ENCODE data around the gene JAK1. TPM values are rescaled to one million over a fixed set of nuclear protein-coding genes. Genes with fewer than 3 reads are reported as not detected.
A peak's percentile ranks its signal among the peaks of the same experiment; 100 is the strongest.

Gene JAK1
- total RNA-seq, 2 donors from 2014 or later: 106 to 136 TPM

DNA sequence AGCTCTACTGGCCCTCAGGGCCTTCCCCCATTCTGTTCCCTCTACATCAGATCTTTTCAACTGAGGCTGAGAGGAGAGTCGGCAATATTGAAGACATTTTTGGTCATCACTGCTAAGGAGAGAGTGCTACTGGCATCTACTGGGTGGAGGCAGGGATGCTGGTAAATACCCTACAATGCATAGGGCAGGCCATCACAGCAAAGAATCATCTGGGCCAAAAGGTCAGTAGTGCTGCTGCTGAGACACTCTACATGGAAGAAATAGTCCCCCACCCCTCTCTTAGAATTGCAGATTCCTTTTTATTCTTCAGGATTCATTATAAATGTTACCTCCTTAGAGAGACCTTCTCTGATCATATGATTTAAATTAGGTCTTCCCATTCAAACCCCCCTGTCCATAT lies 94.3 kb downstream of the JAK1 start:
- WGBS, 2 donors: 100% methylated on average over 1 of the region's 1 CpG
- H3K27ac ChIP-seq: no peak overlapping the region
- H3K36me3 ChIP-seq (replicated peaks in 1 of 2; ENCODE audit: insufficient read depth in 1 of 2, low read depth in 2 of 2): peaks cover 0 to 15% of the 10 kb centered on the region in 2 donors

DNA sequence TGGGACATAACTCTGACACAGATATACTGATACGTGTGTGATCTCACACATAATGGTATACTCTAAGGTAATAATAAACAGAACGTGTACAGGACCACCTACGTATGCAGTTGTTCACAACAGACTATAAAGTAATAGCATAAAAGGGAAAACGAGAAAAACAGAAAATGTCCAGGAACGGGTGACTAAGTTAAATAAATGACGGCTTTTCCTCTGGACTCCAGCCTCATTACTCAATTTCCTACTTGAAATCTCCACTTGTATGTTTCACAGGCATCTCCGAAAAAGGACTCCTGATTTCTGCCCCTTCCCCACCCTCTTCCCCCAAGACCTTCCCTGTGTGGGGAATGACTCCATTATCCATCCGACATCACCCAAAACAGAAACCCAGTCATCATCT lies 95.1 kb downstream of the JAK1 start:
- Histone ChIP-seq H3K9me3 (no peaks in the 10 kb centered on the region), H3K4me3 (no peak overlapping the region), H3K36me3 (replicated peaks in 1 of 2; ENCODE audit: insufficient read depth in 1 of 2, low read depth in 2 of 2) (peaks cover 0 to 20% of the 10 kb centered on the region in 2 donors), H3K4me1 (peaks cover 19% of the 10 kb centered on the region), H3K27me3 (no peaks in the 10 kb centered on the region), H3K27ac (no peak overlapping the region)
- intact Hi-C loops (cut with DNase I): no loop called here
- no peak for TF ChIP-seq POLR2A (IDR thresholded peaks at IDR 0.05)
- TF ChIP-seq, protein P1, sequence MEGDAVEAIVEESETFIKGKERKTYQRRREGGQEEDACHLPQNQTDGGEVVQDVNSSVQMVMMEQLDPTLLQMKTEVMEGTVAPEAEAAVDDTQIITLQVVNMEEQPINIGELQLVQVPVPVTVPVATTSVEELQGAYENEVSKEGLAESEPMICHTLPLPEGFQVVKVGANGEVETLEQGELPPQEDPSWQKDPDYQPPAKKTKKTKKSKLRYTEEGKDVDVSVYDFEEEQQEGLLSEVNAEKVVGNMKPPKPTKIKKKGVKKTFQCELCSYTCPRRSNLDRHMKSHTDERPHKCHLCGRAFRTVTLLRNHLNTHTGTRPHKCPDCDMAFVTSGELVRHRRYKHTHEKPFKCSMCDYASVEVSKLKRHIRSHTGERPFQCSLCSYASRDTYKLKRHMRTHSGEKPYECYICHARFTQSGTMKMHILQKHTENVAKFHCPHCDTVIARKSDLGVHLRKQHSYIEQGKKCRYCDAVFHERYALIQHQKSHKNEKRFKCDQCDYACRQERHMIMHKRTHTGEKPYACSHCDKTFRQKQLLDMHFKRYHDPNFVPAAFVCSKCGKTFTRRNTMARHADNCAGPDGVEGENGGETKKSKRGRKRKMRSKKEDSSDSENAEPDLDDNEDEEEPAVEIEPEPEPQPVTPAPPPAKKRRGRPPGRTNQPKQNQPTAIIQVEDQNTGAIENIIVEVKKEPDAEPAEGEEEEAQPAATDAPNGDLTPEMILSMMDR (IDR thresholded peaks at IDR 0.05): no peak
- DNase-seq (no peak), ATAC-seq (no peak)
- 91 to 93% methylated on average over 8 of the region's 8 CpGs for WGBS, 2 donors

More for the DNA sequence above, 94.3 kb downstream of the JAK1 start:
- DNase-seq: no peak
- no peak for ATAC-seq
- Histone ChIP-seq H3K4me3 (no peak overlapping the region), H3K4me1 (peaks cover 19% of the 10 kb centered on the region), H3K9me3 (no peaks in the 10 kb centered on the region), H3K27me3 (no peaks in the 10 kb centered on the region)
- intact Hi-C loops (cut with DNase I): no loop called here
- TF ChIP-seq, protein P1 (IDR thresholded peaks at IDR 0.05): no peak
- no peak for TF ChIP-seq POLR2A (IDR thresholded peaks at IDR 0.05)

DNA sequence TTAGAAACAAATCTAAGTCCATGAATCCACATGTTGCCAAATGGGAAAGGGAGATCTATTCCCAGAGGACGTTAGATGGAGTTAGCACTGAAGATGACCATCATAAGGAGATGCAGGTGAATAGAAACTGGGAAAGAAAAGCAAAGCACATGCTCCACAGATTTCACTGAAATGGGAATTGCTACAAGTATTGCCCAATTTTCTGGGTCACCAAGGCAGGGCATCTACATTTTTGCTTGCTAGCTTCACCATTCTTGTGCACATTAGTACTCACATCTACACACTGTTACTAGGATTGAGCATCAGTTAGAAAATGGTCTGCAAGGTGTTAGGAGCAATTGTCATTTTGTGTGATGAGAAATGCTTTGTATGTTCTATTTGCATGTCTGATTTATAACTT lies 99.1 kb downstream of the JAK1 start:
- intact Hi-C loops (cut with DNase I): no loop called here
- Histone ChIP-seq H3K36me3 (replicated peaks in 1 of 2; ENCODE audit: insufficient read depth in 1 of 2, low read depth in 2 of 2) (peaks cover 0 to 12% of the 10 kb centered on the region in 2 donors), H3K4me1 (no peaks in the 10 kb centered on the region), H3K9me3 (no peaks in the 10 kb centered on the region), H3K4me3 (no peak overlapping the region), H3K27ac (no peak overlapping the region), H3K27me3 (no peaks in the 10 kb centered on the region)
- no peak for DNase-seq
- TF ChIP-seq, protein P1 (IDR thresholded peaks at IDR 0.05): no peak
- no peak for TF ChIP-seq POLR2A (IDR thresholded peaks at IDR 0.05)
- no peak for ATAC-seq
- 74 to 79% methylated on average over 1 of the region's 1 CpG for WGBS, 2 donors

DNA sequence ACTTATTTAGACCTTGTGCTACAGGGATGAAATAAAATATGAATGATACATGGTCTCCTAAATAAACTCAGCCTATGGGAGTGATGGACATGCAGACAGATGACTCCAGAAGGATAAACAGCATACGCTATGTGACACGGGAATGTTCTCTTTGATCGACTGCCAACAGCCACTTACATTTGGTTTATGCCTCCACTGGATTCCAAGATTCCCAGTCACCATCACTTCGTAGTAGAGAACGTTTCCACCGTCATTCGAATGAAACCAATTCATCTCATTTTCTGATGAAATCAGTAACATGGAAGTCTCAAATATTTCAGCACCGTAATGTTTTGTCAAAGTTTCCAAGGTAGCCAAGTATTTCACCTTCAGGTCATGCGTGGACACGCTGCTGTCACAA lies 99.7 kb downstream of the JAK1 start:
- no peak overlapping the region for H3K4me3 ChIP-seq
- no peaks in the 10 kb centered on the region for H3K9me3 ChIP-seq
- no peaks in the 10 kb centered on the region for H3K4me1 ChIP-seq
- ATAC-seq: no peak
- DNase-seq: no peak
- 85 to 90% methylated on average over 10 of the region's 10 CpGs for WGBS, 2 donors
- H3K27ac ChIP-seq: no peak overlapping the region
- intact Hi-C loops (cut with DNase I): no loop called here
- no peak for TF ChIP-seq POLR2A (IDR thresholded peaks at IDR 0.05)
- TF ChIP-seq, protein P1 (IDR thresholded peaks at IDR 0.05): no peak
- no peaks in the 10 kb centered on the region for H3K27me3 ChIP-seq
- H3K36me3 ChIP-seq (replicated peaks in 1 of 2; ENCODE audit: insufficient read depth in 1 of 2, low read depth in 2 of 2): peaks cover 0 to 8% of the 10 kb centered on the region in 2 donors

DNA sequence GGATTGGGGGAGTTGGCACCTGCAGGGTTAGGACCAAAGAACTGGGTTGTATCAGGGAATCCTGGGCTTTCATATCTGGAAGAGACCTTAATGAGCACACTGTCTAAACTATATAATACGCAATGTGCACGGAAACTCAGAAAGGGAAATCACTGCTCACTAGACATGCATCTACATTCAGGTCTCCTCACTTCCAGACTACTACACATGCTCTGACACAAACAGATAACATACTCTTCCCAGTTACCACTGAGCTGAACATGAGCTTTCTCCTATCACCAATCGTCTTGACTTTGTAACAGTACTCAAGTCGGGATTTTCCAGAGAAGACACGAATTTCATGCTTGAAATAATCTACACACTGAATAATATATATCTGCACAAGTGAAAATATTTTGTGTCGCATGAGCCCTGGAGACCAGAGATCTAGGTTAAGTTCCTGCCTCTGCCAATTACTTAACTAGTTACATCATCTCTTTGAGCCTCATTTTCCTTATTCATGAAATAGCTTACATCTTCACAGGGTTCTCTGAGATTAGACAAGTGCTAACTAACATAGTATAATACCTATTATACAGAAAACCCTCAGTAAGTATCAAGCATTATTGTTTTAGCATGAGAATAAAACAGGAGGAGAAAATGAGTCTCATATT lies 101.1 kb downstream of the JAK1 start:
- peak overlapping the region in 1 of 4 donors; percentile 57 for H3K27ac ChIP-seq
- intact Hi-C loops (cut with DNase I): no loop called here
- TF ChIP-seq POLR2A (IDR thresholded peaks at IDR 0.05): no peak
- TF ChIP-seq, protein P1 (IDR thresholded peaks at IDR 0.05): no peak
- DNase-seq: no peak
- no peak for ATAC-seq
- 87 to 90% methylated on average over 6 of the region's 6 CpGs for WGBS, 2 donors
- no peaks in the 10 kb centered on the region for H3K4me1 ChIP-seq
- peaks cover 0 to 8% of the 10 kb centered on the region in 2 donors for H3K36me3 ChIP-seq (replicated peaks in 1 of 2; ENCODE audit: insufficient read depth in 1 of 2, low read depth in 2 of 2)
- no peaks in the 10 kb centered on the region for H3K27me3 ChIP-seq
- H3K4me3 ChIP-seq: no peak overlapping the region
- H3K9me3 ChIP-seq: no peaks in the 10 kb centered on the region
